Medulla oblongata (tissue), 1 donor: ENCODE data around the gene ADGRE3.
"Not testable (repeated sequence)": the region's sequence is repeated elsewhere in the genome, so short reads cannot be mapped to it uniquely, and the experiment has no call there.

Experiments used
- DNase-seq: peaks from one replicate; pipeline ENCODE4 v3.0.0-alpha.2; 2015; ENCODE audit errors: extremely low spot score

The ADGRE3 gene

GRCh38 chr19:14595558-14595957, 79.1 kb downstream of the ADGRE3 start:
- DNase-seq: no peak

GRCh38 chr19:14589433-14589832, 85.2 kb downstream of the ADGRE3 start:
- not testable (repeated sequence) for DNase-seq

GRCh38 chr19:14585187-14585586, 89.5 kb downstream of the ADGRE3 start:
- not testable (repeated sequence) for DNase-seq

GRCh38 chr19:14584372-14584771, 90.3 kb downstream of the ADGRE3 start:
- DNase-seq: not testable (repeated sequence)

GRCh38 chr19:14582894-14583340, 91.7 kb downstream of the ADGRE3 start, which contains the start of gene CLEC17A:
Gene CLEC17A, plus strand, starts transcription at chr19:14583084. Its CDS starts 77 bp downstream, at chr19:14583161.
- peak; percentile 43 for DNase-seq

- no peak for DNase-seq
Measured at GRCh38 chr19:14580623-14581237, 93.9 kb downstream of the ADGRE3 start.

GRCh38 chr19:14577885-14578427, 96.7 kb downstream of the ADGRE3 start:
- no peak for DNase-seq

- no peak for DNase-seq
Measured at GRCh38 chr19:14577264-14577663, 97.4 kb downstream of the ADGRE3 start.

GRCh38 chr19:14576363-14576762, 98.3 kb downstream of the ADGRE3 start:
- no peak for DNase-seq

- no peak for DNase-seq
Measured at GRCh38 chr19:14575428-14575980, 99.1 kb downstream of the ADGRE3 start.

GRCh38 chr19:14571695-14572490, 102.8 kb downstream of the ADGRE3 start, which contains the start of gene NDUFB7:
Gene NDUFB7, minus strand, starts transcription at chr19:14572066. Its CDS starts 66 bp downstream, at chr19:14572000.
- DNase-seq: peak; percentile 97

GRCh38 chr19:14570864-14571527, 103.6 kb downstream of the ADGRE3 start:
- no peak for DNase-seq
